Heart right ventricle (tissue), 16 donors: ENCODE results near the gene COCH. TPM values are rescaled to one million over a fixed set of nuclear protein-coding genes. Genes with fewer than 3 reads are reported as not detected.
A peak's percentile ranks its signal among the peaks of the same experiment; 100 is the strongest.

ENCODE experiments used
- ATAC-seq, 8 donors: fragments of 200-7000 bp; cut with Tn5 transposase; one replicate each; pipeline ENCODE4 v1.9.1; 2020; ENCODE audit warnings: mild to moderate bottlenecking in 8 of 8, moderate library complexity in 8 of 8, moderate number of reproducible peaks in 1 of 8
- DNase-seq, 2 donors: peaks; one replicate each; pipeline ENCODE4 v3.0.0-alpha.2; 2020
- H3K27ac ChIP-seq, 10 donors: fragments of 200-600 bp; sonication (generic) in 2 of 10; one replicate each; pipeline versions ENCODE4 v1.5.0 to v1.8.0; 2020 to 2022; ENCODE audit warnings: mild to moderate bottlenecking in 3 of 10
- H3K27me3 ChIP-seq, 7 donors: fragments of 200-600 bp; one replicate each; pipeline ENCODE4 v1.8.0; 2021 to 2022; ENCODE audit warnings: mild to moderate bottlenecking in 2 of 7
- H3K36me3 ChIP-seq, 9 donors: fragments of 200-600 bp; sonication (generic) in 1 of 9; one replicate each; pipeline versions ENCODE4 v1.5.0 to v1.8.0; 2020 to 2022; ENCODE audit warnings: mild to moderate bottlenecking in 2 of 9
- H3K4me1 ChIP-seq, 9 donors: fragments of 200-600 bp; sonication (generic) in 1 of 9; one replicate each; pipeline versions ENCODE4 v1.5.0 to v1.8.0; 2020 to 2022; ENCODE audit warnings: mild to moderate bottlenecking in 4 of 9
- H3K4me3 ChIP-seq, 10 donors: fragments of 200-600 bp; sonication (generic) in 2 of 10; one replicate each; pipeline versions ENCODE4 v1.5.0 to v1.8.0; 2020 to 2022; ENCODE audit warnings: mild to moderate bottlenecking in 7 of 10, moderate library complexity in 2 of 10
- H3K9me3 ChIP-seq, 11 donors: fragments of 200-600 bp in 10 of 11; sonication (generic) in 2 of 11; one replicate each; pipeline versions ENCODE4 v1.5.0 to v1.8.0; 2013 to 2022; ENCODE audit warnings: mild to moderate bottlenecking in 2 of 11, control low read depth in 1 of 11, moderate library complexity in 1 of 11
- CTCF ChIP-seq, 9 donors: fragments of 200-600 bp; sonication (generic) in 2 of 9; IDR thresholded peaks; one replicate each; pipeline versions ENCODE4 v1.5.0 to v1.8.0; 2021 to 2022; ENCODE audit warnings: antibody characterized with exemption in 9 of 9, mild to moderate bottlenecking in 5 of 9, moderate library complexity in 1 of 9
- WGBS, 2 donors: extraction: QIAGEN DNeasy Blood & Tissue Kit; methylation state at CpG; one replicate each; pipeline ENCODE4 v1.1.7; 2013; ENCODE audit warnings: inconsistent platforms in 1 of 2; 5-methylcytosine and 5-hydroxymethylcytosine counted together
- intact Hi-C, 10 donors: fragments of 100-400 bp; cut with DNase I; formaldehyde crosslinking; loops; one replicate each; pipeline versions ENCODE4 v1.11.1 to v1.14.2; 2022
- long read RNA-seq, 3 donors: library from polyadenylated mRNA; unstranded; transcript quantifications; one replicate each; pipeline ENCODE4 v2.0.0, GENCODE V29; 2020 to 2021
- polyA plus RNA-seq, 2 donors: library from polyadenylated mRNA; stranded (reverse); fragments of 200-250 nt; gene quantifications; one replicate each; pipeline ENCODE4 v1.2.3, GENCODE V29; 2013
- total RNA-seq, 10 donors: library from RNA; stranded (reverse); fragmentation: NEBNext Ultra II Directional in 3 of 10; extraction: Animal tissue kit (Norgen Biotek cat#: 25700) in 3 of 10; gene quantifications; one replicate each; pipeline versions ENCODE4 v1.2.1 to v1.2.4, GENCODE V29; 2021 to 2023
- donor health status: Arrhythmogenic right ventricular cardiomyopathy.
- donor health status: ischemic (EF 13 %, LVEDD 7.1; RV severe dilation, severe dysfunction).
- donor health status: healthy with polysubstance abuse.
- donor health status: DM: no; HTN: yes; CAD: no.
- donor health status: DM: no; HTN: no; CAD: no.
- donor health status: ischemic (EF 25% LVEDD 6.9; RV normal size, moderate dysfunction).
- donor health status: ischemic (EF 25% LVEDD 5.7; RV mildly dilated, moderate dysfunction).
- donor health status: healthy.
- donor health status: DM: yes; HTN: yes; CAD: no.
- donor health status: Ischemic cardiomyopathy.
- donor health status: ischemic (EF 35%, LVEDD 5.7; RV mildly dilated, moderate dysfunction).
- donor health status: nonischemic (EF 11% LVEDD 7.7; RV severe dilation, severe dysfunction).
- donor health status: DM: yes; HTN: yes; CAD: no.
- donor health status: PGD.
- donor health status: ischemic (EF 29% LVEDD 5.4; RV normal size, mild dysfunction).
- donor health status: nonischemic (EF 23%, LVEDD 6.1; RV moderate dilation, normal function).

Gene COCH
- total RNA-seq: 1 to 10 TPM in 4 of 10 donors, under 1 TPM in 6; 0.13 to 2.9 (median 0.97) TPM
- under 1 TPM; 0.49 to 0.88 TPM for polyA plus RNA-seq
- long read RNA-seq, donor 1, partial matches to known transcripts: 0 of 11 reads
- long read RNA-seq, donor 1, other reads (novel, unspliced or antisense): 11 of 11 reads
- long read RNA-seq, donor 2, partial matches to known transcripts: 1 of 10 reads
- long read RNA-seq, donor 2, other reads (novel, unspliced or antisense): 8 of 10 reads
- long read RNA-seq, donor 3, partial matches to known transcripts: 0 of 13 reads
- long read RNA-seq, donor 3, other reads (novel, unspliced or antisense): 11 of 13 reads

- H3K36me3 ChIP-seq: no peaks in the 10 kb centered on the region
- no peaks in the 10 kb centered on the region for H3K9me3 ChIP-seq
- H3K4me3 ChIP-seq: peak within 1 kb of the TSS; percentile 44 to 83 (median 64)
- TF ChIP-seq CTCF (IDR thresholded peaks at IDR 0.05): peak in 7 of 9 donors; percentile 7 to 53 (median 37)
- WGBS, 2 donors: 2 to 3% methylated on average over 92 to 99 of the region's 99 CpGs
- intact Hi-C loops: loop anchor here in 1 of 10 donors (10.0 kb wide), 1 partner anchor 1810 kb away; no protein-coding TSS in a partner anchor
- ATAC-seq (peak; percentile 50 to 82 (median 73)), DNase-seq (peak; percentile 17 to 36)
- H3K27ac ChIP-seq: no peak within 1 kb of the TSS
- peaks cover 11 to 21% (median 16%) of the 10 kb centered on the region in 9 donors for H3K4me1 ChIP-seq
- peaks cover 9 to 70% (median 56%) of the 10 kb centered on the region in 7 donors for H3K27me3 ChIP-seq
Measured at GRCh38 chr14:30874120-30874998, at the start of gene COCH. Gene COCH (plus strand): TSS chr14:30874559. CDS start chr14:30874939, 380 bp downstream.

GRCh38 chr14:30826070-30826469, 48.3 kb upstream of the COCH start:
- Histone ChIP-seq H3K9me3 (peaks cover 0 to 33% (median 13%) of the 10 kb centered on the region in 11 donors), H3K27me3 (no peaks in the 10 kb centered on the region), H3K4me3 (no peak overlapping the region), H3K4me1 (no peaks in the 10 kb centered on the region), H3K27ac (no peak overlapping the region), H3K36me3 (no peaks in the 10 kb centered on the region)
- no peak for ATAC-seq
- intact Hi-C loops: no loop called here
- DNase-seq: no peak
- no peak for TF ChIP-seq CTCF (IDR thresholded peaks at IDR 0.05)
- 93 to 100% methylated on average over 1 of the region's 1 CpG for WGBS, 2 donors

- Histone ChIP-seq H3K27ac (no peak overlapping the region), H3K4me1 (no peaks in the 10 kb centered on the region), H3K9me3 (peaks cover 0 to 34% (median 13%) of the 10 kb centered on the region in 11 donors), H3K4me3 (no peak overlapping the region), H3K27me3 (no peaks in the 10 kb centered on the region), H3K36me3 (no peaks in the 10 kb centered on the region)
- DNase-seq (no peak), ATAC-seq (no peak)
- intact Hi-C loops: no loop called here
- TF ChIP-seq CTCF (IDR thresholded peaks at IDR 0.05): no peak
- 70 to 85% methylated on average over 4 of the region's 4 CpGs for WGBS, 2 donors
Measured at GRCh38 chr14:30829853-30830252, 44.5 kb upstream of the COCH start.

GRCh38 chr14:30834353-30834752, 40.0 kb upstream of the COCH start:
- H3K27ac ChIP-seq: no peak overlapping the region
- no peaks in the 10 kb centered on the region for H3K36me3 ChIP-seq
- peaks cover 0 to 7% (median 0%) of the 10 kb centered on the region in 11 donors for H3K9me3 ChIP-seq
- no peak for TF ChIP-seq CTCF (IDR thresholded peaks at IDR 0.05)
- no peaks in the 10 kb centered on the region for H3K4me1 ChIP-seq
- DNase-seq (no peak), ATAC-seq (no peak)
- intact Hi-C loops: no loop called here
- peaks cover 0 to 3% (median 0%) of the 10 kb centered on the region in 7 donors for H3K27me3 ChIP-seq
- H3K4me3 ChIP-seq: no peak overlapping the region
